Type B pancreatic cell (in vitro differentiated cells): Measurements from ENCODE around the gene PPP2R5C. TPM values are rescaled to one million over a fixed set of nuclear protein-coding genes. Genes with fewer than 3 reads are reported as not detected.

Experiments
- DNase-seq: peaks from one replicate; pipeline ENCODE4 v3.0.0; 2021; ENCODE audit warnings: mixed read lengths; ENCODE audit not compliant: unreplicated experiment; ENCODE audit errors: extremely low spot score
- H3K27ac Mint-ChIP-seq: 2 replicates; pipeline ENCODE4 v1.8.0; 2021; ENCODE audit warnings: mild to moderate bottlenecking, mixed read lengths
- H3K27me3 Mint-ChIP-seq: 2 replicates; pipeline ENCODE4 v1.8.0; 2021; ENCODE audit warnings: mixed read lengths
- H3K36me3 Mint-ChIP-seq: 2 replicates; pipeline ENCODE4 v1.8.0; 2021; ENCODE audit warnings: mixed read lengths
- H3K4me1 Mint-ChIP-seq: one replicate; pipeline ENCODE4 v1.8.0; 2021; ENCODE audit warnings: mixed read lengths; ENCODE audit not compliant: unreplicated experiment
- H3K4me3 Mint-ChIP-seq: 2 replicates; pipeline ENCODE4 v1.8.0; 2021; ENCODE audit warnings: mild to moderate bottlenecking, mixed read lengths
- H3K9me3 Mint-ChIP-seq: 2 replicates; pipeline ENCODE4 v1.8.0; 2021; ENCODE audit warnings: mixed read lengths
- CTCF ChIP-seq: fragments of 200-600 bp; sonication (generic); conservative IDR thresholded peaks from 2 replicates; pipeline ENCODE4 v1.5.0; 2021; ENCODE audit warnings: antibody characterized with exemption, mild to moderate bottlenecking
- total RNA-seq: library from RNA; stranded (reverse); gene quantifications from 2 replicates; pipeline ENCODE4 v1.2.1, GENCODE V29; 2021; ENCODE audit warnings: low replicate concordance

The PPP2R5C gene
- total RNA-seq, 1 donor from 2014 or later: 99.8 TPM

- no peak for DNase-seq
- Mint-ChIP-seq H3K4me1 (peaks cover 13% of the 10 kb centered on the region), H3K4me3 (no peak overlapping the region), H3K36me3 (peaks cover 4% of the 10 kb centered on the region), H3K27ac (no peak overlapping the region), H3K9me3 (no peaks in the 10 kb centered on the region), H3K27me3 (peaks cover 29% of the 10 kb centered on the region)
- no peak for TF ChIP-seq CTCF
Observed at GRCh38 chr14:101784631-101785030, 23.1 kb downstream of the PPP2R5C start.

- DNase-seq: no peak
- H3K36me3 Mint-ChIP-seq: peaks cover 4% of the 10 kb centered on the region
- no peak for TF ChIP-seq CTCF
Observed at GRCh38 chr14:101788016-101788635, 26.6 kb downstream of the PPP2R5C start.

GRCh38 chr14:101789222-101789621 lies 27.7 kb downstream of the PPP2R5C start:
- Mint-ChIP-seq H3K4me3 (no peak overlapping the region), H3K9me3 (no peaks in the 10 kb centered on the region), H3K27ac (no peak overlapping the region), H3K4me1 (peaks cover 8% of the 10 kb centered on the region), H3K27me3 (peaks cover 9% of the 10 kb centered on the region), H3K36me3 (peaks cover 4% of the 10 kb centered on the region)
- no peak for TF ChIP-seq CTCF
- DNase-seq: no peak

More at GRCh38 chr14:101788016-101788635, 26.6 kb downstream of the PPP2R5C start:
- peaks cover 8% of the 10 kb centered on the region for H3K4me1 Mint-ChIP-seq
- no peak overlapping the region for H3K4me3 Mint-ChIP-seq
- H3K27me3 Mint-ChIP-seq: peaks cover 15% of the 10 kb centered on the region
- H3K9me3 Mint-ChIP-seq: no peaks in the 10 kb centered on the region
- H3K27ac Mint-ChIP-seq: no peak overlapping the region

GRCh38 chr14:101790232-101790631 lies 28.7 kb downstream of the PPP2R5C start:
- DNase-seq: no peak
- peaks cover 4% of the 10 kb centered on the region for H3K27me3 Mint-ChIP-seq
- H3K36me3 Mint-ChIP-seq: peaks cover 3% of the 10 kb centered on the region
- no peak overlapping the region for H3K4me3 Mint-ChIP-seq
- no peaks in the 10 kb centered on the region for H3K9me3 Mint-ChIP-seq
- peaks cover 8% of the 10 kb centered on the region for H3K4me1 Mint-ChIP-seq
- H3K27ac Mint-ChIP-seq: no peak overlapping the region
- TF ChIP-seq CTCF: no peak

GRCh38 chr14:101791919-101792572 lies 30.5 kb downstream of the PPP2R5C start:
- Mint-ChIP-seq H3K4me3 (no peak overlapping the region), H3K9me3 (no peaks in the 10 kb centered on the region)
- DNase-seq: no peak

More at GRCh38 chr14:101791919-101792572, 30.5 kb downstream of the PPP2R5C start:
- Mint-ChIP-seq H3K27me3 (no peaks in the 10 kb centered on the region), H3K27ac (no peak overlapping the region), H3K4me1 (peaks cover 8% of the 10 kb centered on the region), H3K36me3 (no peaks in the 10 kb centered on the region)
- no peak for TF ChIP-seq CTCF
